Cerebellar cortex (tissue), 1 donor: ENCODE measurements around the gene COLGALT1.

ENCODE experiments used
- DNase-seq: peaks from one replicate; pipeline ENCODE4 v3.0.0-alpha.2; 2015; ENCODE audit warnings: low spot score

Gene COLGALT1

GRCh38 chr19:17599780-17600179 lies 44.3 kb downstream of the COLGALT1 start:
- no peak for DNase-seq

- DNase-seq: no peak
These were observed 46.2 kb downstream of the COLGALT1 start for GRCh38 chr19:17601683-17602082.

GRCh38 chr19:17602217-17602616 lies 46.8 kb downstream of the COLGALT1 start:
- no peak for DNase-seq

GRCh38 chr19:17602872-17603510 lies 47.5 kb downstream of the COLGALT1 start:
- no peak for DNase-seq

- no peak for DNase-seq
These were observed 49.0 kb downstream of the COLGALT1 start for GRCh38 chr19:17604372-17605025.

DNA sequence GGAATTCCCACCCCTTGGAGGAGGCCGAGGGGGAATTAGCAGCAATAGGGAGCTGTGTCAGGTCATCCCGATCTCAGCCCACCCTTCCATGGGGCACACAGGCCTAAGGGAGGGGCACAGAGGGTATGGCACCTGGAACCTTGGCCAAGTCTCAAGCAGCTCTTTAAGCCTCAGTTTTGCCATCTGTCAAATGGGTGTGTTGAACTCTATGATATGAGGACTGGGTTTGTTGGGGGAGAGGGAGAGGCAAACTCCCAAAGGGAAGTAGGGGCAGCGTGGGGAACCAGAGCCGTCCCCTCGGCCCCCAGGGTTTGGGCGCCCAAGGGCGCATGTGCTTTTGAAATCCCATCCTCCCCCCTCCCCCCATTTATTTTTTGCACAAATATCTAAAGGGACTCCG lies 49.7 kb downstream of the COLGALT1 start:
- no peak for DNase-seq

DNA sequence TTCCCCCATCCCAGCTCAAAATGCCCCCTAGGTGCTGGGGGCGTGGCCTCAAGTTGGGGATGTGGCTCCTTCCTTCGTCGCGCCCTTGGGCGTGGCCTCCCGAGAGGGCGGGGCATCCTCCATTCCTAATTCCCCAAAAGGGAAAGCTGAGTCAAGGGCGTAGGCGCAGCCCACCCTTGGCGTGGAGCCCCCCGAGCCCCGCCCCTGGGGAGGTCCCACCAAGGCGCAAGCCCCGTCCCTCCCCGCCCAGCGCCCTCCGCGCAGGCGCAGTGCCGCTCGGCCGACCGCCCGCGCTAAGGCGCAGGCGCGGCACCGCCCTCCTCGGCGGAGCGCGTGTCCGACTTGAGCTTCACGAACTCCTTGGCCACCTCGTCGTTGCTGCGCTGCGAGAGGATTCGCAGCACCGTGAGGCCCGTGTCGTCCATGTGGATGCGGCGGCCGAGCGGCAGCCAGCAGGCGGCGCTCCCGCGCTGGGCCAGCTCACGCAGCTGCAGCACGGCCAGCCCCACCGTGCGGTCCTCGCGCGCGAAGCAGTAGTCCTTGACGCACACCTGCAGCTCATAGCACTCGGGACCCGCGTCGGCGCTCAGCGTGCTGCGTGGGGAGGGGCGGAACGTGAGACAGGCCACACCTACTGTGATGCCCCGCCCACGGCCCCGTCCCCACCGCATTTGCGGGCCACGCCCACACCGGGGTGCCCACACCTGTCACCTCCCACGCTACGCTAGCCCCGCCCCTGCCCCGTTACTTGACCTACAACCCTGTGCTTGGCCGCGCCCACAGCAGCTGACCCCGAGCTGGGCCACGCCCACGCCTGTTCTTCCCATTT lies 50.5 kb downstream of the COLGALT1 start:
- DNase-seq: peak; percentile 81

DNA sequence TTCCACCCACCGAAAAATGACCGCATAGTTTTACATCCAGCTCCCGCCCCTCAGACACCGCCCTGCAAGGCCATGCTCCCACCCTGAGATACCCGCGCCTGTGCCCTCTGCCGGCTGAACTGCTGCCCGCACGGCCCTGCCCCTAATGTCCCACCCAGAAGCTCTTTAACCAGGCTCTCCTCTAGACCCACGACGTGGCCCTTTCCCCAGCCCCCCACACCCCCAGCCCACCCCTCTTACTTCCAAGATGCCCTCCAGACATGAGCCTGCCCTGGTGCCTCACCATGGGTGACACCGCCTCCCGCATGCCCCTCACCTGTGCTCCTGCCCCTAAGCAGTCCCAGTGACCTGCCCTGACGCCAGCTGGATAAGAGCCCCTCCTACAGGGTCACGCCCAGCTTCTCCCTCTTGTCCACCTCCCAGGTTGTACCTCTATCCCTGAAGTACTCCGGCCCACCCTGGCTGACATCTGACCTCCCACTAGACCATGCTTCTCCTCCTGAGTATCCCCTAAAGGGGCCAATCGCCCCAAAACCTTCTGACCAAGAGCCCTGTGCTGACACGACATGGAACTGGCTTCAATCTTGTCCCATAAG lies 51.2 kb downstream of the COLGALT1 start:
- DNase-seq: no peak

GRCh38 chr19:17607936-17608335 lies 52.5 kb downstream of the COLGALT1 start:
- DNase-seq: no peak

GRCh38 chr19:17610384-17610783 lies 54.9 kb downstream of the COLGALT1 start:
- peak; percentile 50 for DNase-seq

DNA sequence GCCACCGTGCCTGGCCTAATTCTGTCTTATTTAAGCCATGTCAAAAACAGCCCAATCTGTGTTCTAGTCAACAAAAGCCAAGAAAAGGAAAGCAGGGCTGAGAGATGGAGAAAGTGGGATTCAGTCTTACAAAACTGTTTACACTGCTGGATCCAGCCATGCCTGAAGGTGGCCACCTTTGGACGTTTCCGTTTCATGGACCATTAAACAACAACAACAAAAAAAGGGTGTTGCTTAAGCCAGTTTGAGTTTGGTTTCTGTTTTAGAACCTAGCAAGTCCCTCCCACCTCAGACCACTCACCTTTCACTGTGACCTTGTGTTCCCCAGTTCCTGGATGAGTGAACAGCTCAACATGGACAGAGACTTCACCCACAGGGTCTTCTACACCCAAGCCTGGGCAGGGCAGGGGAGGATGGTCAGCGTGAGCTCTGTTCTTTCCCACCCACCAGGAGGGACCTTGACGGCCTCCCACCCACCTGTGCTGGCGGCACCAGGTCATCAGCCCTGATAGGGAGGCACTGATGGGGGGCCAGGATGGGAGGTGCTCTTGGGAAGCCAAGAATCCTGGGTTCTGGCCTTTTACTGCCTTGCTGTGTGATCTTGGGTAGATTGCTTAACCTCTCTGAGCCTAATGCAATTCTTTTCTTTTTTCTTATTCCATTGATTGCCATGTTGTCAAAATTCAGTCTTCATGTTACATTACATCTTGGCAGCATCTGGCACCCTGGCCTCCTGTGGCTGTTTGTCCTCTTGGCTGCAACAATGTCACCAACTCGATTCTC lies 56.2 kb downstream of the COLGALT1 start:
- no peak for DNase-seq

DNA sequence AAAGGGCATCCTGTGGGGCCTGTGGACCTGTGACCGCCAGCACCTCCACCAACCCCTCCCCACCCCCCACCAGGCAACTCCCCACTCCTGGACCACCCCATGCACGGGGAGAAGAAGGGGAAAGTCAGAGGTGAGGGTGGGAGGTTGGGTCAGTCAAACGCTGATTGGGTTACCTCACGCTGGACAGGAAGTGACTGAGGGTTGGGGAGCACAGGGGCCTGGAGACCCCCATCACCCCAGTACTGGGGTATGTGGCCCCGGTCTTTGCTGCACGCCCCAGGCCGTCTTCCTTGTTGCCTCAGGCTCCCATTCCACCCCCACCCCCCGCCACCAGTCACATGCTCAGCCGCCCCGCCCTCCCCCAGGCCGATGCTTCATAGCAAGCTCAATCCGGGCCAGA lies 59.0 kb downstream of the COLGALT1 start:
- no peak for DNase-seq

DNA sequence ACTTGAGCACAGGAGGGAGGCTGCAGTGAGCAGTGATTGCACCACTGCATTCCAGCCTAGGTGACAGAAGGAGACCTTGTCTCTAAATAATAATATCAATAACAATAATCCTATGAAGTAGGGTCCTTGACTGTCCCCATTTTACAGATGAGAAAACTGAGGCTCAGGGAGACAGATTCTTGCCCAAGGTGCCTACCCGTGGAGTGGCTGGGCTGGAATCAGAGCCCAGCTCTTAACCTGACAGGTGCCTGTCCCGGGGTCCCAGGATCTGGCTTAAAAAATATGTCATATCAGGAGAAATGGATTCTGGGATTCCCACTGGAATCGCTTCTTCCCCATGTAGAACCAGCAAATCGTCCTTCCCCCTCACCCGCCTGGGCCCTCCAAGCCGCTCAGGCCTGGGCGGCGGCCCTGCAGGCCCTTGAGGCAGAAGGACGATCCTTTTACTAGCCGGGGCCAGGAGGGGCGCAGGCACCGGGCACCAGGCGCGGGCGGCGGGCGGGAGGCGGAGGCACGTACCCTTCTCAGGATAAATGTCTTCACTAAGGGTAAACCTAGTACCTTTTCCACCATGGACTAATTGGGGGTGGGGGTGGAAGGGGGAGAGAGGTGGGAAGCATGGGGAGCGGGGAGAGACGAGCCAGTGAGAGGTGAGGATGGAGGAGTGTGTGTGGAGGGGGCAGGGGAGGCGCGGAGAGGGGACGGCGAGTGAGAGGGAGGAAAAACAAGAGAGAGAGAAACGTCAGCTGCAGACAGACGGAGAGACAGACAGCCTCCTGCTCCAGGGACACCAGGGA lies 60.6 kb downstream of the COLGALT1 start:
- no peak for DNase-seq

- no peak for DNase-seq
These were observed 61.2 kb downstream of the COLGALT1 start for GRCh38 chr19:17616686-17616960.

- DNase-seq: peak; percentile 27
These were observed 61.7 kb downstream of the COLGALT1 start for GRCh38 chr19:17616961-17617806.

- DNase-seq: no peak
These were observed 62.4 kb downstream of the COLGALT1 start for GRCh38 chr19:17617807-17618192.

DNA sequence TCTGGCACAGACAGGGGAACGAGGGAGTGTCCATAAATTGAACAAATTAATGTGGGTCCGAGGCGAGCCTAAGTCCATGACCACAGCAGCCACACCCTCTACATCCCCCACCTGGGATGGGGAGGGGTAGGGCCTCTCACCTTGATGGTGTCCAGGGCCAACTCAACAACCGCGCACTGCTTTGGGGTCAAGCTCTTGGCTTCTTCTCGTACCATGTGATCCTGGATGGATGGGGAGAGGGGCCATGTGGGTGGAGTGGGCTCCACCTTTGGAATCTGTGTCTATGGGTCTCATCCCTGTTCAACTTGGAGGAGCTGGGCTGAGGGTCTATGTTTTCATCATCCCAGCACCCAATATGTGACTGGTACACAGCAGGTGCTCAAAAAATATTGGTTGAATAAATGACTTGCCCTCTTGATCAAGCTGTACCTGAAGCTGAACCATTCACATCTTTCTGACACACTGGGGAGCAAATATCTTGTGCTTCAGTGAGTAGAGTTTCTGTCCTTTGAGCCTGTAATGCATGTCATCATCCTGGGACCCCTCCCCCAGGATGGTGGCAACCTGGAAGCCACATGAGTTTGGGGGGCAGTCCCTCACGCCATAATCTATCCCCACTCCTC lies 62.9 kb downstream of the COLGALT1 start:
- DNase-seq: no peak

DNA sequence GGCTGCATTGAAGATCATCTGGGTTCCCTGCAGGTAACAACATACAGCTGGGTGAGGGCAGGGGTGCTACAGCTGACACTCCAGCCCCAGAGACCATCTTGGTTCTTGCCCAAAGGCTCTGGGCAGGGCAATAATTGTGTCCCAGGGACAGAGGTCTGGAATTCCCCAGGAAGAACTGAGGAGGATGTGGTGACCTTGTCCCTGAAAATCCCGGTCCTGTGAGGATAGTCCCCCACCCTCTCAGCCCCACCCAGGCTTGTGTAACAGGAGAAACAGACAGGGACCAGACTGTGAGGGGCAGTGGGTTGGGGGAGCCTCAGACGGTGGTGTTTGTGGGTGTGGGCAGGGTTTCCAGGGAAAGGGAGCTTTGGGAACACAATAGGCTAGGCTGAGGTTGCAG lies 63.5 kb downstream of the COLGALT1 start:
- DNase-seq: no peak

DNA sequence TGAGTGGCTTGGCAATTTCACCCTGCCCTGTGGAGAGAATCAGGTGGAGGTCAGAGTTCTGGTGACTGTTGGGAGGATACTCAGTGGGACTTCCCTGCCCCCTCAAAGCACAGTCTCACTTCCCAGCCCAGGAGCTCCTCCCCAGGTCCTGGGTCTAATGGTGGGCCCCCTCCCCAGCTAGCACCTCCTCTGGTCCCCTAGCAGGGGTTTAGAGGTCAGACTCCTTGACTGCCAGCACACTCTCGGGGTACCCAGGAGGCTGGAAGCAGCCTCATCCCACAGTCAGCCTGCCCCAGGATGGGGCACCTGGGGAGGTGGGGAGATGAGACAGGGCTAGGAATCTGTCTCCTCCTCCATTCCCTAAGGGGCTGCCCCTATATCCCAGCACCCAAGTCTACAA lies 65.2 kb downstream of the COLGALT1 start:
- no peak for DNase-seq
